Hindlimb muscle (tissue), 1 donor: ENCODE results near the gene IFT20. TPM values are rescaled to one million over a fixed set of nuclear protein-coding genes. Genes with fewer than 3 reads are reported as not detected.

Experiments used
- DNase-seq: peaks from one replicate; pipeline ENCODE4 v3.0.0-alpha.2; 2013
- polyA plus RNA-seq: library from polyadenylated mRNA; unstranded; fragments of 120-200 nt; gene quantifications from one replicate; pipeline ENCODE4 v1.2.1, GENCODE V29; 2013; ENCODE audit not compliant: insufficient read length

Gene IFT20
- polyA plus RNA-seq, 1 donor: 27.1 TPM

DNA sequence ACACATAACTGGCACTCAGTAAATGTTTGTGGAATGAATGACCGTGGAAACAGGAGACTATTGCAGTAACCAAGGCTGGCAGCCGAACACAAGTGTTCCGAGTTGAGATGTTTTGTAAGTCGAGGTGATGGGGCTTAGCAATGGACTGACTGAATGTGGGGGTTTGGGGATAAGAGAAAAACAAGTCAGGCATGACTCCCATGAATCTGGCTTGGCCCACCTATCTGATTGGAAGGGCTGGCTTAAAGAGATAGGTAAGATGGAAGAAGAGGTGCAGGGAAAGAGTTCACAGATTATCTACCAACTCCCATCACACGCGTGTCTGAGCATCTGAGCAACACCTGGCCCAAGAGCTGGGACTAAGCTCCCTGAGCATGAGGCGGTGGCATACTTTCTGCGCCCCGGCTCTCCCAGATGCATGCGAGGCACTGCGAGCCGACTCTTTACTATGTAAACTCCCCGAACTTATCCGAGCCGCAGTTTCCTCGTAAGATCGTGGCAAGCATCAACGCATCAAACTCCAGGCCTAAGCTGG, 539 bp downstream of the IFT20 start:
- no peak for DNase-seq

DNA sequence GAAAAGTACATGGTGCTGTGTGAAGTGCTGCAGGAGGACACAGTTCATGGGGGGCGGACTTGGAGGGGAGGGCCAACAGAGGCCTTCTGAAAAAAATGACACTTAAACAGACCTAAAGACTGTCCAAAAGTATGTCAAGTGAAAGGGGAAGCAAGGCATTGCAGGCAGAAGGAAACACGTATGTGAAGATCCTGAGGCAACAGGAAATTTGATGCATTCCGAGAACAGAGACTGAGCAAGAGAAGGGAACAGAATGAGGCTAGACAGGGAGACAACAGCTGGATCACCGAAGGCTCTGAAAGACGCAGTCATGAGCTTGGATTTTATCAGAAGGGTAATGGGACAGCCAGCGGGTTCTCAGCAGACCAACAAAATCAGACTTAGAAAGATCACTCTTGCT, 1.1 kb downstream of the IFT20 start:
- DNase-seq: no peak

DNA sequence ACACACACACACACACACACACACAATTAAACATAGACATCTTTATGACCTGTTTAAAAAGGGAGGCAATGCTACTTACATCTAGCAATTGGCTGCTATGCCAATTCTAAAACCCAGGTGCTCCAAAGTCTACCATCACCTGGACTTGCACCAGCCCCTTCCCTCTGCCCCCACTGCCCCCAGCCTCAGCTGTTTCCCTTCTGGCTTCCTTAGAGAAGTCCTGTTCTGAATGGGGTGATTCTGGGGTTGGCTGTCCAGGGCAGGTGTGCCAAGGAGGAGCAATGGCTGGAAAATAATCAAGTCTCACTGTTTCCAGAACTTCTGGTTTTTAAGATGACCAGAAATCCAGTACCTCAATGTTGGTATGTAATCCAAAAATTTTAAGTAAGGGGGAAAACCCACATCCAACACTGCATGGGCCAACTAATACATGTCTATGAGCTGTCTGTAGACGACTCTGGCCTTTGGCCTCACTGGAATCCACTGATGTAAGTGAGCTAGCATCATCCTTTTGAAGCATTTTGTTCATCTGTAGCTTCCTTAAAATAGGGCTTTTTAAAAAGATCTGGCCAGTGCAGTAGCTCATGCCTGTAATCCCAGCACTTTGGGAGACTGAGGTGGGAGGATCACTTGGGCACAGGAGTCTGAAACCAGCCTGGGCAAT, 2.1 kb downstream of the IFT20 start:
- no peak for DNase-seq

DNA sequence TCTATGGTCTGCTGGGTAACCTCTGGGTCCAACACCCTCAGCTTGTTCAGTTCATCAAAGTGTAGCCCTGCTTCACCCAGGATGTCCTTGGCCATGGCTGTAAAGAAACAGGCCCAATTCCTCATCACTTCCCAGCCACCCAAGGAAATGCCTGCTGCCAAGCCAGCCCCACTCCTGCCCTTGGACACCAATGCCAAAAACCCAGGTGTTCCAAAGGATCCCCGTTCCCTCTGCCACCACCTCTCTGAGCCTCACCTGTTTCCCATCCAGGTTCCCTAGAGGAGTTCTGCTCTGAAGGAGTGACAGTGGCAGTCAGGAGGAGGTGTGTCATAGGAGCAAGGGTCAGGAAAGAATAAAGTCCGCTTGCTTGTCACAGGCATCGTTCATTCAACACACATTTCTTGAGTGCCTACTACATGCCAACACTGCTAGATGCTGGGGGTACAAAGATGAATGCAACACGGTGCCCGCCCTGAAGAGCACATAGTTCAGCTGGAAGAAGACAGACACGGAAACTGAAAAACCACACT, 3.3 kb downstream of the IFT20 start:
- DNase-seq: no peak

DNA sequence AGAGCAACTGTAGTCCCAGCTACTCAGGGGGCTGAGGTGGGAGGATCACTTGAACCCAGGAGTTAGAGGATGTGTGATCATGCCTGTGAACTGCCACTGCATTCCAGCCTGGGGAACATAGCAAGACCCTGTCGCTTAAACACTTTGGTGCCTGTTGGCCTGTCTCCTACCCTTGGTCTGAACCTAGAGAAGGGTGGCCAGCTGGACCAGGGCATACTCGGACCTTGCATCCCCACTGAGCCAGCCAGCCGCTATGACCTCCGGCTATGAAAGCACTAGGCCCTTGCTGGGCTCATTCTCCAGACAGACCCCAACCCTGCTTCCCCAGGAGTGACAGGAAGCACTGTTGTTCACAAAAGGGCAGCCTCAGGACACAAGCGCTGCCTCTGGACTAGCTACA, 4.6 kb downstream of the IFT20 start:
- DNase-seq: no peak

DNA sequence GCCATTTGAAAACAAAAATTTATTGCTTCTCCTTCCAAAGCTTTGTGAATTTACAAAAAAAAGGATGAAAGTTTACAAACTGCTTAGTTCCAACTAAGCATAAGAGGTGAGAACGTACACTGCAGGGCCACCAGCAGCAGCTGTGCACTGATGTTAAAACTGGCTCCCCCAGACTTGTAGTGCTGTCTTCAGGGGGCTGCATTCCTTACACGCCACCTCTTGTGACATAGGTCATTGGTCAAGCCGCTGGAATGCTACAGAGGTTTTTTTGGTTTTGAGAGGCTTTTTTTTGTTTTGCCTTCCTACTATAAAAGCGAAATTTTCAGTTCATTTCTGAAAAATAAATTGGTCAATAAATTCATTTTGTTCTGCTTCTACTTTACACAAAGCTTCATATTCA, 6.9 kb downstream of the IFT20 start:
- DNase-seq: no peak

DNA sequence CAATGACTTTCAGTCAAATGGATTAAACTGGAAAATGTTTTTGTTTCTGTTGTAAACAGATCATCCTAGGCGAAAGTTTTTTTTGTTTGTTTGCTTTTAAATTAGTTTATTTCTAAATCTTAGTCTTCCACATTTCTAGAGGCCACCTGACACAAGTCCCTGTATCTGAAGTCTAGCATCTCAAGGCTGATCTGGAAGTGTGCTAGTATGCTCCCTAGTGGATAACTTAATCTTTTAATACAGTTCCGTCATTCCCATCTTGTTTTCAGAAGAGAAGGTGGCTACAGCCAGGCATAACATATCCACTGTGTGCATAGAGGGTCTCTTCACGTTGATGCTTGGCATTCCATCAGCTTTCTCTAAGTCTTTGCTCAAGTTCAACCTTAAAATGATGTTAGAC, 7.6 kb downstream of the IFT20 start:
- DNase-seq: no peak

DNA sequence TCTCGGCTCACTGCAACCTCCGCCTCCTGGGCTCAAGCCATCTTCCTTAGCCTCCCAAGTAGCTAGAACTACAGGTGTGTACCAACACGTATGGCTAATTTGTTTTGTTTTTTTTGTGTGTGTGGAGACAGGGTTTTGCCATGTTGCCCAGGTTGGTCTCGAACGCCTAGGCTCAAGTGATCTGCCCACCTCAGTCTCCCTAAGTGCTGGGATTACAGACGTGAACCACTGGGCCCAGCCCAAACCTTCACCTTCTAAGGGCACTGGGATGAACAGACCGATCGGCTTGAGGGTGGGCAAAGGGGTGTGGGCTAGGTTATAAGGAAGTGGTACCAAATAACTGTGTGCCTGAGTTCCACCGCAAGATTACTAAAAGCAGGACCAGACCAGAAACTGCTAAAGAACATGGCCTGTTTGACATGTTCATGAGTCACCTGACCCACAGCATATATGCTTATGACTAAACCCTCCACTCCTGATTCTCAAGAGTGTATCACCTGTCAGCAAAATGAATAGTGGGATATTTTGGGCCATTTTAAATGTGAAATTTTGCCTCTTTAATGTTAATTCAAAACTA, 8.2 kb downstream of the IFT20 start:
- DNase-seq: no peak

DNA sequence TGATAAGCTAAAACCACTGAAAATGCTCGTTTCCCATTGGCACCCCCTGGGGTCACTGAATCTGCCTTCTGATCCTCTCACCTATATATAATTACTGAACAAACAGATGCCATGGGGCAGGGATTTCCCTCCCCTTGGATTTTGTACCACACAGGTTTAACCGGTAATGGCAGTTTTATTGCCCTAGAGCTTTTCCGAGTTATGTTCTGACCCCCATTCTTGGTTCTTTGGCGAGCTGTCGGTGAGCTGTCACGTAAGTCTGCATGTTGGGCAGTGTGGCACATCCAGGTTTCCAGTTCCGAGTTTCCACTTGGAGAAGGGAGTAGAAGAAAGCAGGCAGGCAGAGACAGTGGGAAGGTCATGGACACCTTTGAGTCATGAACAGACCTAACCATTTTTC, 9.2 kb downstream of the IFT20 start:
- DNase-seq: no peak

DNA sequence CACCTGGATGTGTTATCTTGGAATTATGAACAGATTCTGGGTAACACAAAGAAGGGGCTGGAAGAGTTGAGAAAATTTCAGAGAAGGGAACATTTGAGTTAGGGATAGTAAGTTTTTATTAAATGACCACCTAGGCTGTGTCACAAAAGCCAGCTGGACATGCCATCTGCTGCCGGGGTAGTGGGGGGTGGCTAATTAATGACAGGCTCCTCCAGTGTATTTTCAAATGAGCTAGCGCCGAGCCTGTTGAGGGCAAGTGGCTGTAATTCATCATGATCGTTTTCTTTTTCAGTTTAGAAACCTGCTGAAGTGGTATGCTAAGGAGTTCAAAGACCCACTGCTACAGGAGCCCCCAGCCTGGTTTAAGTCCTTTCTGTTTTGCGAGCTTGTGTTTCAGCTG, 10.1 kb downstream of the IFT20 start:
- DNase-seq: no peak

DNA sequence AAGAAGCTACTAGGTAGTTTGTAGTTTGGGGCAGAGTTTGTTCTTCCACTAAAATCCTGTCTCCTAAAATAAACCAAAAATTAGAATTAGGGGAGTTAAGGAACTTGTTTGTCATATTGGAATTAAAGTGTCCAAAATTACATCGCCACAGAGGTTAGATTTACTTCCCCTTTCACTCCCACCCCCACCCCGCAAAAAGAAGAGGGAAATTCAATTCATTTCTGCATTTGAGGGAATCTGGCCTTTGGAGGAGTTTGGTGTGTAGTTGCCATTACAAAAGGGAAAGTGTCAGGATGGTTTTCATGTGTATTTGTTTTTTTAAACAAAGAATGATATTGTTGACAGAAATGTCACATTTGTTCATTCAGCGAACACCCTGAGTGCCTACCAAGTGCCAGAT, 10.5 kb downstream of the IFT20 start:
- no peak for DNase-seq

DNA sequence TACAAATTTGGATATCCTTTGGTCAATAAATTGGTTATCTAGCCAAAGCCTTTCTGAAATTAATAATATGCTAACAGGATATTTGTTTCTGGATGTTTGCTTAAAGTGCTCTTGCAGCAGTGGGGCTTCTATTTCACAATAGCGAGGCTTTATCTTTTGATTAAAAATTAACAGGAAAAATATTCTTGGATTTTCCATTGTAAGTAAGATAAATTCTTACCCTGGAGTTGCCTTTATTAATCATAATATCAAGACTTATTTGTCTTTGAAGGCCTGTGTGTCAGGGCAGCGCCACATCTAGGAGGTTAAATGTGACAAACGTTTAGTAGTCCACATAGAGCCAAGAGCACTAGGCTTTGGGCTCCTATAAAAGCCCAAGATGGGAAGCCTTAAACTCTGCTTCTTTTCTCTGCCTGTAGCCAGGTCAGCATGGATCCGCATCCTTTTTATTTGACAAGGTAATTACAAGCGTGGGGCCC, 11.0 kb downstream of the IFT20 start:
- DNase-seq: no peak

DNA sequence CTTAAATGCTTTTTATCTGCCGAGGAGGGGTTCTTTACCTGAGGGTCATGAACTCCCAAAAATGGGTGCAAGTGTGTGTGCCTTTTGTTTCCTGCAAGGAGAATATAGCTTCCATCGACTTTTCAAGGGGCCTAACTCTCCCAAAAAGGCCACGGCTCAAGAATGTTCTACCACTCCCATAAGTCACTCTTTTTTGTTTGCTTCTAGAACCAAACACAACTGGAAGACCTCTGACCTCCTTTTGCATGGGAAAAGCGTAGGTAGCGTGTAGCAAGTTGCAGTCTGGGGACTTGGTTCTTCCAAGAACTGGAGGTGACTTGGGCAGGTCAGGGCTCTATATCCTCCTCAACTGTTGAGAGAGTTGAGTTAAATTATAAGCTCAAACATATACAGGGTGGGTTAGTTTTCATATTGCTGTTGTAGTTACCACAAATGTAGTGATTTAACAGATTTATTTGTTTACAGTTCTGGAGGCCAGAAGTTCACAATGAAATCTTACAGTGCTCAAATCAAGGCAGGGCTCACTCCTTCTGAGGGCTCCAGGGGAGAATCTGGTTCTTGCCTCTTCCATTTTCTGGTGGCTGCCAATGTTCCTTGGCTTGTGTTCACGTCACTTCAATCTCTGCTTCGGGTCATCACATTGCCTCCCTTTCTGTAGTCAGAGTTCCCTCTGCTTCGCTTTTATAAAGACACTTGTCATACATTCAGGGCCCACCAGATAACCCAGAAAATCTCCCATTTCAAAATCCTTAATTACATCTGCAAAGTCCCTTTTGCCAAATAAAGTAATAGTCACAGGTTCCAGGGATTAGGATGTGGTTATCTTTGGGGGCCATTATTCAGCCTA, 14.8 kb downstream of the IFT20 start:
- DNase-seq: no peak

DNA sequence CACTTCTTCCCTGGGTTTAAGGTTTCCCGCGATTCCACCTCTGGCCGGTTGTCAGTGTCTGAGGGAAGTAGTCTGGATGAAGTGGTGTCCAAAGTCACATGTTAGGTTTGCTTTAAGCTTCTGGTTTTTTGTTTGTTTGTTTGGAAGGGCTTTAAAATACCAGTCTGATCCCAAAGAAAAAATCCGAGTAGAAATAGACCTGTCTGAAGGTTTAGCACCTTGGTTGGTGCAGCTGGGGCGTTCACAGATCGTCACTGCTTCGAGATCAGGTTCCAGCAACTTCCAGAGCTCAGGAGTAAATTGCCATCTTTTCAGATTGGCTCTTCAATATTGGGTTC, 15.7 kb downstream of the IFT20 start:
- DNase-seq: no peak

DNA sequence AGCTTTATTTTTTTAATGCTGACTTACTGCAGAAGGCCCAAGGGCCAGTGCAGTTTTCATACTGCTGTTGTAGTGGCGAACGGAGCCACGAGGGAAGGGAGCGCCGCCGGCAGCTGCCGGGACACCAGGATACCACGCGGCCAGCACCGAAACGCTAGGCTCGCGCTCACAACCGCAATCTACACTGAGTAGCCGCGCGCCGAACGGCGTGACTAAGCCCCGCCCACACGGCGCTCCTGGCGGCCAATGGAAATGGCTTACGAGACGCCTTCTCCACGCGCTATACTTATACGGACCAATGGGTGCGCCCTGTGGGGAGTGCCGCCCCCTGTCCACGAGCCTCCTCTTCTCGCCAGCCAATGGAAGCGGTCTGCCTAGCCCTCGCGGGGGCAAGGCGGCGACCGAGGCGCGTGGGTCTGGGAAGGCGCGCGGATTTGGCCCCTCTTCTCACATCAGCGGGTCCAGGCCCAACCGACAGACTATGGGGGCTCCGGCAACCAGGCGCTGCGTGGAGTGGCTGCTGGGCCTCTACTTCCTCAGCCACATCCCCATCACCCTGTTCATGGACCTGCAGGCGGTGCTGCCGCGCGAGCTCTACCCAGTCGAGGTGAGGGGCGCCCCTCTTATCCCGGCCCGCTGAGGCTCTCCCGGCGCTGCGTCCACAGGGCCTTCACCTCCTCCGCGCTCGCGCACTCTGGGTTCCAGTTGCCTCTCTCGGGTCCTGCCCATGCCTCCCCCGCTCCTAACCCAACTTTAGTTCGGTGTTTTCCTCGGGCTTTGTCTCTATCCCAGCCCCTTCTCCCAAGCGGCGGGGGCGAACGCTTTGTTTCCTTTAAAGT, 16.3 kb downstream of the IFT20 start, which contains the start of gene TMEM97:
Gene TMEM97, plus strand, starts transcription at position 442 of the 839 bp plus-strand sequence. Its CDS starts 40 bp downstream, at position 482.
- DNase-seq: peak; percentile 96

DNA sequence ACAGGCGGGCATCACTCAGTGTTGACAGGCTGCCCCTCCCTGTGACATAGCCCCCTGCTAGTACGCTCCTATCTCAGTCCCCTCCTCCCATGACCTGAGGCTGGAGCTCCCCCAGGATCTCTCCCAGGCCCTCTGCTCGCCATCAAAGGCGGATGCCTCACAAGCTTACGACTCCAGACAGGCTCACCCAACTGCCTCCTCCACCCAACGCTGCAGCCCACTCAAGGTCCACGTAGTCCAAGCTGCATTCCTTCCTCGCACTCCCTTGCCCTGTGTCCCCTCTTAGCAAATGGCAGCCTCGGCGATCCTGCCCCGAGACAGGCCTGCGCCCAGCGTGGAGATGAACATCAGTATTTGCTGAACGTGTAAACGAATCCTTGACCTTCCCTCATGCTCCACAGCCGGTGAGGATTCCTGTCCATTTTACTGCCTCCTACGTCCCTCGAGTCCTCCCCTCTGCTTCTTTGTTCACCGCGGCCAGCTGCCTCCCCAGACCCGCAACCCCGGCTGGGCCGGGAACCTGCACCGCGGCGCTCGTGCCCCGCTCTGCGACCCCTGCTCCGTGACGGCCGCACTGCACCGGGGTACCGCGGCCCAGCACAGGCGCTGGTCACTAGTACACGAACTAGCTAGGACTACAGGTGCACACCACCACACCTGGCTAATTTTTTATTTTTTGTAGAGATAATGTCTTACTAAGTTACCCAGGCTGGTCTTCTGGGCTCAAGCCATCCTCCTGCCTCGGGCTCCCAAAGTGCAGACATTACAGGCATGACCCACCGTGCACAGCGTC, 17.1 kb downstream of the IFT20 start:
- DNase-seq: no peak

DNA sequence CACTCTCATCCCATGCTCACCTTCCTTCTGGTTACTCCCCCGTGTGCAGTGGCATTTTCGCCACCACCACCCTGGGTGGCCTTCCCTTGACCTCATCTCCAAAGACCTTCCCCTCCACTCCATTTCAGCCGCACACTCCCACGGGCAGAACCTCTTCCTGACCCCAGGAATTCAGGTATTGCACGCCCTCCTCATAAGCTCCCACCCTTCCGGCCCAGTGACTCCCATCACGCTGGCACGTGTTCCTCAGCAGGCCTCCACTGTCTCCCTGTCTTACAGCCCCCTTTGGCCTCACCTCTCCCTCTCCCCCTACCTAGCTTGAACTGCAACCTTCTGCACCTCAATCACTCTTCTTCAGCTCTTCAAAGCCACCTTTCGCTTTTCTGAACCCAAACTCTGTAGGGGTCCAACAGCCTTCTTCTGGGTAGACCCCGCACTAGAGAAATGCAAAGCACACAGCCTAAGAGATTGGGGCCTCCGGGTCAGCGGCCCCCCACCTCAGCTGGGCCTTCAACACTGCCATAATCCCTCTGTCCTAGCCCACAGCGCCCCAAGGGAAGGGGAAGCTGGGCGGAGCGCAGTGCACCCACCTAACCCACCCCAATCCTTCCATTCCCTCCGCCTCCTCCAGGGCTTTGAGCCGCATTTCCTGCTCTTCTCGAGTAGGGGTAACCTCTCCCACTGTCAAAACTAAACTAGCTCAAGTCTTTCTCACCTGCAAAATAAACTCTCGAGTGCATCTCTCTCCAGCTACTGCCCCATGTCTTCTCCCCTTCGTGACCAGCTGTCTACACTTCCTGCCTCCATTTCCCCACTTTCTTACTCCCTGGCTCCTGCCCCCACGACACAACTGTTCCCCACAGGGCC, 17.9 kb downstream of the IFT20 start:
- no peak for DNase-seq

DNA sequence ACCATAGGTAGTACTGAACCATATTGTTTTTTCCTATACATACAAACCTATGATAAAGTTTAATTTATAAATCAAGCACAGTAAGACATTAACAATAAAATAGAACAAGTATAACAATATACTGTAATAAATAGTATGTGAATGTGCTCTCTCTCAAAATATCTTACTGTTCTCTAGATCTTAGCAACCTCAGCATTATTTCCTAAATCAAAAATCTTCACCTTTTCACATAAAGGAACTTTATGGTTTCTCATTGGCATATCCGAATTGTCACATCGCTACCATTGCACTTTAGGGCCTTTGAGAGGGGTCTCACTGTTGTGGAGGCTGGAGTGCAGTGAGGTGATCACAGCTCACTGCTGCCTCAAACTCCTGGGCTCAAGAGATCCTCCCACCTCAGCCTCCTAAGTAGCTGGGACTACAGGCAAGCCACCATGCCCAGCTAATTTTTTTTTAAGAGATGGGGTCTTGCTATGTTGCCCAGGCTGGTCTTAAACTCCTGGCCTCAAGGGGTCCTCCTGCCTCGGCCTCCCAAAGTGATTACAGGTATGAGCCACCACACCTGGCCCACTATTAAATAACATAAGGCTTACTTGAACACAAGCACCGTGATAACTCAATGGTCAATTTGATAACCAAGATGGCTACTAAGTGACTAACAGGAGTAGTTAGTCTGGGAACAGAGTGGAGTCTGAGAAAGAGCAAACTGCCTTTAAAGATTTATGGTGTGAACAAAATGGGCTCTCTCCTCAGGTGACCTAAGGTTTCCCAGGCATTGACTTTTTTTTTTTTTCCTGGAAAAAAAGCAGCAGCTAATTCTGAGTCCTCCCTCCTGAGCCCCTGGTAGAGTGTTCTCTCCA, 19.2 kb downstream of the IFT20 start:
- DNase-seq: no peak

DNA sequence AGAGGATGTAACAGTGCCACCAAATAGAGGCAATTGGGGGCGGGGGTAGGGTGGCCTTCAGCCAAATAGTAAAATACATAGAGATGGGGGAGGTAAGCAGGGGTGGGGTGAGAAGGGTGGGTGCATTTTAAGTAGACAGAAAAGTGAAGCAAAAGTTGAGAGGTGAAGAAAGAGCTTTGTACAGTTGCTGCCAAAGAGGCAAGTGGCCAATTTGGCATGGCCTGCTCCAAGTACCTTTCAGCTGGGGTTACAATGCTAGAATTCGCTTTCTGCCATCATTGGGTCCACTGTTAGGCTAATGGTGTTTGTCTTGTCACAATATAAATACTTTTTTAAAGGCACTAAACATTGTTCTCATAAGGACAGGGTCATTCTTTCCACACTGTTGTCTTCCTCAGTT, 21.4 kb downstream of the IFT20 start:
- no peak for DNase-seq
